ENCODE data around the gene SPEG. TPM values are rescaled to one million over a fixed set of nuclear protein-coding genes. Genes with fewer than 3 reads are reported as not detected.

SPEG gene
- polyA plus RNA-seq, 3 donors, result not detected

DNA sequence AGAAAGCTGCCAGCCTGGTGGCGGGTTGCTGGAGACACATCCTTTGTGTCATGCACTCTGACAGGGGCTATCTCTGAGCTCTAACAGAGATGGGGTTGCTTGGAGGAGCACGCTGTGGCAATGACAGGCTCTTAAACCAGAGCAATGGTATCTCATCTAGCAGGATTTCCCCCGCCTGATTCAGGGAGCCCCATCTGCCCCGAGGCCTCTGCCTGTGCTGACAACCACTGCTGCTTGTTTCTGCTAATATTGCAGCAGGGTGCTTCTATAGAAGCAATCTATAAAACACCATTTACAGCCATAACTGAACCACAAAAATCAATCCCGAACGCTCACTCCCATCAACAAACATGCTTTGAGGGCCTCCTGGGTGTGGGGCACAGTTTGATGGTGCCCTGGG lies 34.1 kb upstream of the SPEG start:
- Mint-ChIP-seq H3K36me3 (no peaks in the 10 kb centered on the region), H3K27me3 (ENCODE audit: low read depth in 3 of 3) (peaks cover 7 to 13% (median 9%) of the 10 kb centered on the region in 3 donors), H3K9me3 (peaks cover 0 to 1% (median 0%) of the 10 kb centered on the region in 7 donors), H3K27ac (no peak overlapping the region), H3K4me1 (peaks cover 26% of the 10 kb centered on the region), H3K4me3 (no peak overlapping the region)
- H3K27ac ChIP-seq (ENCODE audit: low read depth in 1 of 2, low read length in 2 of 2), result no peak overlapping the region
- H3K4me1 ChIP-seq (ENCODE audit: control insufficient read depth in 1 of 2, insufficient read depth in 2 of 2, low read length in 2 of 2), result peaks cover 30 to 32% of the 10 kb centered on the region in 2 donors
- H4K20me1 ChIP-seq (ENCODE audit: insufficient read depth, low read length), result no peaks in the 10 kb centered on the region
- H3K79me2 ChIP-seq (ENCODE audit: insufficient read depth, low read length), result no peaks in the 10 kb centered on the region
- TF ChIP-seq, protein P1, sequence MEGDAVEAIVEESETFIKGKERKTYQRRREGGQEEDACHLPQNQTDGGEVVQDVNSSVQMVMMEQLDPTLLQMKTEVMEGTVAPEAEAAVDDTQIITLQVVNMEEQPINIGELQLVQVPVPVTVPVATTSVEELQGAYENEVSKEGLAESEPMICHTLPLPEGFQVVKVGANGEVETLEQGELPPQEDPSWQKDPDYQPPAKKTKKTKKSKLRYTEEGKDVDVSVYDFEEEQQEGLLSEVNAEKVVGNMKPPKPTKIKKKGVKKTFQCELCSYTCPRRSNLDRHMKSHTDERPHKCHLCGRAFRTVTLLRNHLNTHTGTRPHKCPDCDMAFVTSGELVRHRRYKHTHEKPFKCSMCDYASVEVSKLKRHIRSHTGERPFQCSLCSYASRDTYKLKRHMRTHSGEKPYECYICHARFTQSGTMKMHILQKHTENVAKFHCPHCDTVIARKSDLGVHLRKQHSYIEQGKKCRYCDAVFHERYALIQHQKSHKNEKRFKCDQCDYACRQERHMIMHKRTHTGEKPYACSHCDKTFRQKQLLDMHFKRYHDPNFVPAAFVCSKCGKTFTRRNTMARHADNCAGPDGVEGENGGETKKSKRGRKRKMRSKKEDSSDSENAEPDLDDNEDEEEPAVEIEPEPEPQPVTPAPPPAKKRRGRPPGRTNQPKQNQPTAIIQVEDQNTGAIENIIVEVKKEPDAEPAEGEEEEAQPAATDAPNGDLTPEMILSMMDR (IDR thresholded peaks at IDR 0.05), result no peak
- intact Hi-C loops (cut with micrococcal nuclease), result no loop called here
- H3K9ac ChIP-seq (ENCODE audit: insufficient read depth, low read length, poor library complexity, severe bottlenecking), result no peak overlapping the region
- no peaks in the 10 kb centered on the region for H3K9me3 ChIP-seq (replicated peaks in 1 of 2; ENCODE audit: control insufficient read depth in 1 of 2, insufficient read depth in 1 of 2, low read length in 2 of 2)
- no peak overlapping the region for H3K4me2 ChIP-seq (replicated peaks; ENCODE audit: extremely low read depth, low read length, poor library complexity, severe bottlenecking)
- H2AFZ ChIP-seq (ENCODE audit: insufficient read depth, low read depth, low read length, poor library complexity, severe bottlenecking), result no peak overlapping the region
- DNase-seq, result no peak
- no peaks in the 10 kb centered on the region for H3K36me3 ChIP-seq (replicated peaks in 1 of 2; ENCODE audit: control insufficient read depth in 1 of 2, insufficient read depth in 2 of 2, low read length in 2 of 2)
- no peaks in the 10 kb centered on the region for H3K27me3 ChIP-seq (ENCODE audit: control insufficient read depth in 2 of 2, insufficient read depth in 2 of 2, low read length in 2 of 2)
- no peak overlapping the region for H3K4me3 ChIP-seq (replicated peaks in 1 of 3; ENCODE audit: low read depth in 2 of 3, low read length in 3 of 3)
- 67% methylated on average over 3 of the region's 6 CpGs for WGBS (ENCODE audit: insufficient coverage)

DNA sequence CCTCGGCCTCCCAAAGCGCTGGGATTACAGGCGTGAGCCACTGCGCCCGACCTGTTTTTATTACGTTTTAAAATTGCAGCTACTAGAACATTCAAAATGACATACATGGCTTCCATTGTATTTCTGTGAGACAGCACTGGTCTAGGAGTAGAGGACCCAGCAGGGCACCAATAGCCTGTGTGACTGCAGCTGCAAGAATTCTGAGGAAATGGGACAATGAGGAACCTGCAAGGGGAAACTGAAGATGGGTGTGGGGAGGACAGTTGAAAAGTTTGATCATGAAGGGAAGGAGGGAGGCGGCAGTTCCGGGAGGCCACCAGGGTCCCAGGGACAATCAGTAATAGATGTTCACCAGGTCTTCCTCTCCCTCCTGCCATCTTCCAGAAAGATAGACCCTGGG lies 33.0 kb upstream of the SPEG start:
- Mint-ChIP-seq H3K9me3 (peaks cover 0 to 1% (median 0%) of the 10 kb centered on the region in 7 donors), H3K4me1 (peaks cover 26% of the 10 kb centered on the region), H3K27ac (peak overlapping the region in 3 of 7 donors; percentile 33 to 73 (median 33)), H3K36me3 (no peaks in the 10 kb centered on the region), H3K27me3 (ENCODE audit: low read depth in 3 of 3) (peaks cover 7 to 10% (median 8%) of the 10 kb centered on the region in 3 donors), H3K4me3 (peak overlapping the region in 1 of 2 donors; percentile 5)
- TF ChIP-seq, protein P1 (IDR thresholded peaks at IDR 0.05), result no peak
- H3K4me3 ChIP-seq (replicated peaks in 1 of 3; ENCODE audit: low read depth in 2 of 3, low read length in 3 of 3), result peak overlapping the region in 1 of 3 experiments; percentile 10
- intact Hi-C loops (cut with micrococcal nuclease), result loop anchor here (2.0 kb wide), 2 partner anchors 125 to 129 kb away; no protein-coding TSS in a partner anchor
- peak overlapping the region in 1 of 2 donors; percentile 4 for H3K27ac ChIP-seq (ENCODE audit: low read depth in 1 of 2, low read length in 2 of 2)
- no peaks in the 10 kb centered on the region for H3K79me2 ChIP-seq (ENCODE audit: insufficient read depth, low read length)
- WGBS (ENCODE audit: insufficient coverage), result 98% methylated on average over 6 of the region's 8 CpGs
- peak in 1 of 3 donors; percentile 10 for DNase-seq
- no peaks in the 10 kb centered on the region for H3K9me3 ChIP-seq (replicated peaks in 1 of 2; ENCODE audit: control insufficient read depth in 1 of 2, insufficient read depth in 1 of 2, low read length in 2 of 2)
- no peak overlapping the region for H3K9ac ChIP-seq (ENCODE audit: insufficient read depth, low read length, poor library complexity, severe bottlenecking)
- H4K20me1 ChIP-seq (ENCODE audit: insufficient read depth, low read length), result no peaks in the 10 kb centered on the region
- H3K27me3 ChIP-seq (ENCODE audit: control insufficient read depth in 2 of 2, insufficient read depth in 2 of 2, low read length in 2 of 2), result no peaks in the 10 kb centered on the region
- peak overlapping the region; percentile 56 for H2AFZ ChIP-seq (ENCODE audit: insufficient read depth, low read depth, low read length, poor library complexity, severe bottlenecking)
- peak overlapping the region; percentile 15 for H3K4me2 ChIP-seq (replicated peaks; ENCODE audit: extremely low read depth, low read length, poor library complexity, severe bottlenecking)
- no peaks in the 10 kb centered on the region for H3K36me3 ChIP-seq (replicated peaks in 1 of 2; ENCODE audit: control insufficient read depth in 1 of 2, insufficient read depth in 2 of 2, low read length in 2 of 2)
- H3K4me1 ChIP-seq (ENCODE audit: control insufficient read depth in 1 of 2, insufficient read depth in 2 of 2, low read length in 2 of 2), result peaks cover 30 to 31% of the 10 kb centered on the region in 2 donors
